H1 (cell line): ENCODE measurements around the gene FBXW5. TPM values are rescaled to one million over a fixed set of nuclear protein-coding genes. Genes with fewer than 3 reads are reported as not detected.
A peak's percentile ranks its signal among the peaks of the same experiment; 100 is the strongest.

ENCODE experiments used
- CTCF ChIA-PET: fragments of 300-600 bp; sonication (Branson Sonifier 250); formaldehyde crosslinking; loops from one replicate; lab custom pipeline; 2021; ENCODE audit not compliant: partially characterized antibody; lab: Charles Lee
- POLR2A ChIA-PET: fragments of 300-600 bp; sonication (Branson Sonifier 250); formaldehyde crosslinking; loops from one replicate; lab custom pipeline; 2021; ENCODE audit warnings: inconsistent platforms; ENCODE audit not compliant: partially characterized antibody; lab: Charles Lee
- DNase-seq, 2 experiments: peaks; one replicate each; pipeline versions ENCODE4 v3.0.0 to v3.0.0-alpha.2; 2010 to 2022; ENCODE audit warnings: low spot score in 2 of 2, low read depth in 1 of 2, mixed read lengths in 1 of 2
- FAIRE-seq: peaks from 2 replicates; lab custom pipeline; 2011; peaks lifted over from hg19 to GRCh38; lab: Jason Lieb, UNC
- H2AFZ ChIP-seq: 2 replicates; pipeline ENCODE4 v1.8.1; 2012; ENCODE audit warnings: low read length, inconsistent platforms
- H2AK5ac ChIP-seq: 2 replicates; pipeline ENCODE4 v1.6.1; 2013; ENCODE audit warnings: low read depth, low read length
- H2BK120ac ChIP-seq: replicated peaks from 2 replicates; pipeline ENCODE3; 2013; ENCODE audit warnings: low read depth, low read length, inconsistent platforms
- H2BK12ac ChIP-seq: 2 replicates; pipeline ENCODE4 v1.6.1; 2013; ENCODE audit warnings: low read depth, low read length
- H2BK15ac ChIP-seq: 2 replicates; pipeline ENCODE4 v1.6.1; 2013; ENCODE audit warnings: low read length
- H2BK20ac ChIP-seq: 2 replicates; pipeline ENCODE4 v1.6.1; 2013; ENCODE audit warnings: low read length
- H2BK5ac ChIP-seq: 2 replicates; pipeline ENCODE4 v1.6.1; 2013; ENCODE audit warnings: low read depth, low read length
- H3K14ac ChIP-seq: 2 replicates; pipeline ENCODE4 v1.6.1; 2013; ENCODE audit warnings: inconsistent platforms; ENCODE audit not compliant: insufficient read length
- H3K18ac ChIP-seq: 2 replicates; pipeline ENCODE4 v1.6.1; 2013; ENCODE audit warnings: low read length; ENCODE audit errors: extremely low read depth
- H3K23ac ChIP-seq: 2 replicates; pipeline ENCODE4 v1.6.1; 2013; ENCODE audit warnings: inconsistent platforms; ENCODE audit not compliant: insufficient read length
- H3K23me2 ChIP-seq: 2 replicates; pipeline ENCODE4 v1.6.1; 2013; ENCODE audit warnings: low read depth, low read length
- H3K27ac ChIP-seq: 2 replicates; pipeline ENCODE4 v1.6.1; 2011; ENCODE audit warnings: low read depth, low read length, inconsistent platforms
- H3K27me3 ChIP-seq, 4 experiments: replicated peaks in 1 of 4; 1 replicate in 1 of 4; 2 replicates in 3 of 4; pipeline versions ENCODE4 v1.6.1 to v1.8.1; 2011 to 2013; ENCODE audit warnings: low read length in 3 of 4, mild to moderate bottlenecking in 3 of 4, inconsistent platforms in 2 of 4, mixed read lengths in 2 of 4, moderate library complexity in 1 of 4; ENCODE audit not compliant: control insufficient read depth in 3 of 4, insufficient read depth in 3 of 4; ENCODE audit errors: extremely low read depth in 1 of 4
- H3K36me3 ChIP-seq, 4 experiments: 2 replicates each; pipeline versions ENCODE4 v1.6.1 to v1.8.1; 2011 to 2013; ENCODE audit warnings: mild to moderate bottlenecking in 4 of 4, low read length in 3 of 4, moderate library complexity in 2 of 4, control low read depth in 1 of 4, inconsistent platforms in 1 of 4; ENCODE audit not compliant: insufficient read depth in 4 of 4, control insufficient read depth in 2 of 4
- H3K4ac ChIP-seq: replicated peaks from 2 replicates; pipeline ENCODE3; 2013; ENCODE audit warnings: low read length, low read depth, mixed read lengths, inconsistent platforms; ENCODE audit not compliant: insufficient read length
- H3K4me1 ChIP-seq, 4 experiments: replicated peaks in 1 of 4; 1 replicate in 1 of 4; 2 replicates in 3 of 4; pipeline versions ENCODE4 v1.6.1 to v1.8.1; 2011 to 2013; ENCODE audit warnings: low read length in 3 of 4, inconsistent platforms in 2 of 4, mixed read lengths in 1 of 4; ENCODE audit not compliant: insufficient read depth in 4 of 4, control insufficient read depth in 3 of 4
- H3K4me2 ChIP-seq, 2 experiments: 2 replicates each; pipeline versions ENCODE4 v1.6.1 to v1.8.1; 2011 to 2013; ENCODE audit warnings: low read depth in 2 of 2, low read length in 2 of 2, control low read depth in 1 of 2, inconsistent platforms in 1 of 2, mild to moderate bottlenecking in 1 of 2; ENCODE audit not compliant: insufficient read depth in 1 of 2
- H3K4me3 ChIP-seq, 4 experiments: fragments of 200-600, 300-600 bp in 1 of 4; sonication (generic), shearing (Covaris generic), sonication (Bioruptor Twin) in 1 of 4; 2 replicates each; pipeline versions ENCODE4 v1.5.1 to v1.8.1; 2011 to 2016; ENCODE audit warnings: low read length in 4 of 4, low read depth in 3 of 4, control low read depth in 2 of 4, inconsistent platforms in 2 of 4, mild to moderate bottlenecking in 2 of 4, mixed read lengths in 1 of 4, moderate library complexity in 1 of 4; ENCODE audit not compliant: insufficient read depth in 2 of 4; ENCODE audit errors: extremely low read depth in 1 of 4
- H3K56ac ChIP-seq: replicated peaks from 2 replicates; pipeline ENCODE3; 2013; ENCODE audit warnings: low read depth, mild to moderate bottlenecking, mixed read lengths, low read length, inconsistent platforms; ENCODE audit not compliant: insufficient read length
- H3K79me1 ChIP-seq: 2 replicates; pipeline ENCODE4 v1.6.1; 2013; ENCODE audit warnings: low read depth, low read length, control low read depth
- H3K79me2 ChIP-seq, 2 experiments: 2 replicates each; pipeline versions ENCODE4 v1.6.1 to v1.8.1; 2012 to 2013; ENCODE audit warnings: low read length in 2 of 2, mild to moderate bottlenecking in 2 of 2, inconsistent platforms in 1 of 2; ENCODE audit not compliant: insufficient read depth in 2 of 2, control insufficient read depth in 1 of 2
- H3K9ac ChIP-seq, 4 experiments: replicated peaks in 1 of 4; 1 replicate in 1 of 4; 2 replicates in 3 of 4; pipeline versions ENCODE4 v1.6.1 to v1.8.1; 2011 to 2013; ENCODE audit warnings: low read depth in 3 of 4, low read length in 3 of 4, control low read depth in 2 of 4, mild to moderate bottlenecking in 2 of 4, moderate library complexity in 2 of 4, inconsistent platforms in 1 of 4; ENCODE audit errors: extremely low read depth in 1 of 4
- H3K9me3 ChIP-seq, 2 experiments: 2 replicates each; pipeline versions ENCODE4 v1.6.1 to v1.8.1; 2012 to 2013; ENCODE audit warnings: mild to moderate bottlenecking in 2 of 2, moderate library complexity in 2 of 2, control low read depth in 1 of 2, inconsistent platforms in 1 of 2, low read depth in 1 of 2, low read length in 1 of 2, mixed read lengths in 1 of 2; ENCODE audit not compliant: insufficient read depth in 2 of 2
- H4K20me1 ChIP-seq, 2 experiments: replicated peaks in 1 of 2; 2 replicates each; pipeline versions ENCODE3 to v1.8.1; 2011 to 2013; ENCODE audit warnings: inconsistent platforms in 2 of 2, low read length in 2 of 2, mild to moderate bottlenecking in 1 of 2; ENCODE audit not compliant: insufficient read depth in 2 of 2, control insufficient read depth in 1 of 2
- H4K5ac ChIP-seq: 2 replicates; pipeline ENCODE4 v1.6.1; 2013; ENCODE audit warnings: low read length, low read depth, mixed read lengths, inconsistent platforms; ENCODE audit not compliant: insufficient read length
- H4K8ac ChIP-seq: 2 replicates; pipeline ENCODE4 v1.8.0; 2013; ENCODE audit warnings: mild to moderate bottlenecking, moderate library complexity, low read length, inconsistent platforms; ENCODE audit not compliant: insufficient read depth; ENCODE audit errors: extremely low read depth
- H4K91ac ChIP-seq: replicated peaks from 2 replicates; pipeline ENCODE3; 2013; ENCODE audit warnings: low read length, mixed read lengths, inconsistent platforms; ENCODE audit not compliant: insufficient read length
- CTBP2 ChIP-seq: IDR thresholded peaks from 2 replicates; pipeline ENCODE4 v1.7.0; 2011; ENCODE audit warnings: borderline replicate concordance, mild to moderate bottlenecking, moderate library complexity, mixed read lengths, low read length; ENCODE audit not compliant: insufficient read depth, insufficient read length
- SIN3A ChIP-seq, 2 experiments: IDR thresholded peaks in 1 of 2; conservative IDR thresholded peaks in 1 of 2; 2 replicates each; pipeline ENCODE4 v1.6.1; 2011 to 2012; ENCODE audit warnings: low read length in 2 of 2, improper control_type of control experiment in 1 of 2, low read depth in 1 of 2, mild to moderate bottlenecking in 1 of 2
- WGBS, 2 experiments: shearing (Covaris generic) in 1 of 2; methylation state at CpG; one replicate each; pipeline versions ENCODE4 v1.1.6 to v1.1.7; 2013 to 2015; ENCODE audit warnings: low lambda C conversion rate in 2 of 2, mixed read lengths in 2 of 2, inconsistent platforms in 1 of 2, low coverage in 1 of 2, missing lambda C conversion rate in 1 of 2; ENCODE audit not compliant: insufficient replicate concordance in 2 of 2, insufficient coverage in 1 of 2, insufficient read length in 1 of 2; ENCODE audit errors: extremely low coverage in 1 of 2, missing lambda C conversion rate in 1 of 2; 5-methylcytosine and 5-hydroxymethylcytosine counted together
- polyA plus RNA-seq, 7 experiments: library from polyadenylated mRNA; depleted of rRNA in 3 of 7; stranded (reverse) in 5 of 7; unstranded in 2 of 7; fragments of >200 nt in 5 of 7; fragments of 200-250 nt in 2 of 7; gene quantifications; 1 replicate in 5 of 7; 2 replicates in 1 of 7; 4 replicates in 1 of 7; pipeline versions ENCODE4 v1.2.1 to v1.2.3, GENCODE V29; 2011 to 2013; ENCODE audit warnings: missing spikeins in 2 of 7, mixed read lengths in 2 of 7
- total RNA-seq: library from RNA; stranded (reverse); fragmentation: NEBNext Ultra II Directional; extraction: Animal tissue kit (Norgen Biotek cat#: 25700); gene quantifications from 2 replicates; pipeline ENCODE4 v1.2.1, GENCODE V29; 2021

Gene FBXW5
- total and polyA plus RNA-seq, 2 of the 8 experiments (the other 6 are each of a cell fraction or from before 2014, with no cell fraction given): 49.0 to 71.0 TPM

- peak overlapping the region in 2 of 4 experiments; percentile 21 to 68; a peak in 3 of 8 replicates for H3K4me3 ChIP-seq
- FAIRE-seq (no peak), DNase-seq (peak in 1 of 2 experiments; percentile 66)
- H3K9me3 ChIP-seq: no peaks in the 10 kb centered on the region
- no peaks in the 10 kb centered on the region for H3K79me2 ChIP-seq
- peaks cover 0 to 1% of the 10 kb centered on the region in 2 experiments for H4K20me1 ChIP-seq
- ChIA-PET CTCF (interaction anchor here (1.0 to 2.2 kb wide), 7 partner anchors 10 to 140 kb away, joined by 3 to 9 read pairs (median 4); partner anchors contain the start of gene SAPCD2), POLR2A (interaction anchor here (0.5 kb wide), 1 partner anchor 151 kb away, joined by 4 read pairs; no protein-coding TSS in a partner anchor)
- peaks cover 0 to 4% (median 2%) of the 10 kb centered on the region in 4 experiments; a peak in 2 of 7 replicates for H3K4me1 ChIP-seq
- no peak overlapping the region for H2AK5ac ChIP-seq
- H3K56ac ChIP-seq: no peak overlapping the region
- H3K4ac ChIP-seq: no peak overlapping the region
- peaks cover 13 to 38% (median 35%) of the 10 kb centered on the region in 4 experiments for H3K27me3 ChIP-seq
- H3K79me1 ChIP-seq: no peaks in the 10 kb centered on the region
- H3K23me2 ChIP-seq: peaks cover 12% of the 10 kb centered on the region; the same call in 1 of the 2 replicates
- H3K23ac ChIP-seq: no peak overlapping the region
- no peak overlapping the region for H2BK12ac ChIP-seq
- H2BK5ac ChIP-seq: no peak overlapping the region
- no peak overlapping the region for H3K9ac ChIP-seq
- H2BK15ac ChIP-seq: no peak overlapping the region
- H4K5ac ChIP-seq: no peak overlapping the region
- H3K27ac ChIP-seq: no peak overlapping the region
- H3K36me3 ChIP-seq: no peaks in the 10 kb centered on the region
- no peak overlapping the region for H3K18ac ChIP-seq
- H4K91ac ChIP-seq: no peak overlapping the region
- 0 out of 4 replicates have a peak, but pooled peaks of 1 of the 2 experiments have one; percentile 24 for TF ChIP-seq SIN3A (conservative IDR thresholded peaks at IDR 0.05 in 1 of 2, IDR thresholded peaks at IDR 0.05 in 1 of 2; ENCODE audit: low read depth in 1 of 2, low read length in 2 of 2)
- TF ChIP-seq CTBP2: no peak
- no peak overlapping the region for H3K14ac ChIP-seq
- no peak overlapping the region for H2AFZ ChIP-seq
- no peak overlapping the region for H2BK120ac ChIP-seq
- WGBS, 2 experiments: 64% methylated on average over 9 of the region's 29 CpGs; no CpG with 5 or more reads in 1 of the 2 experiments
- peak overlapping the region; percentile 69 to 87 for H3K4me2 ChIP-seq
- H4K8ac ChIP-seq: no peak overlapping the region
- H2BK20ac ChIP-seq: no peak overlapping the region
These were observed 40.0 kb upstream of the FBXW5 start for GRCh38 chr9:136984464-136985026.
